HG02763 (cell line): Measurements from ENCODE around the gene RASGRP4.
"Not testable (repeated sequence)": the region's sequence is repeated elsewhere in the genome, so short reads cannot be mapped to it uniquely, and the experiment has no call there.

Source experiments
- ATAC-seq: cut with Tn5 transposase; IDR thresholded peaks from one replicate; pipeline ENCODE4 v1.9.1; 2021; ENCODE audit warnings: mild to moderate bottlenecking, moderate library complexity; ENCODE audit not compliant: unreplicated experiment

The RASGRP4 gene

DNA sequence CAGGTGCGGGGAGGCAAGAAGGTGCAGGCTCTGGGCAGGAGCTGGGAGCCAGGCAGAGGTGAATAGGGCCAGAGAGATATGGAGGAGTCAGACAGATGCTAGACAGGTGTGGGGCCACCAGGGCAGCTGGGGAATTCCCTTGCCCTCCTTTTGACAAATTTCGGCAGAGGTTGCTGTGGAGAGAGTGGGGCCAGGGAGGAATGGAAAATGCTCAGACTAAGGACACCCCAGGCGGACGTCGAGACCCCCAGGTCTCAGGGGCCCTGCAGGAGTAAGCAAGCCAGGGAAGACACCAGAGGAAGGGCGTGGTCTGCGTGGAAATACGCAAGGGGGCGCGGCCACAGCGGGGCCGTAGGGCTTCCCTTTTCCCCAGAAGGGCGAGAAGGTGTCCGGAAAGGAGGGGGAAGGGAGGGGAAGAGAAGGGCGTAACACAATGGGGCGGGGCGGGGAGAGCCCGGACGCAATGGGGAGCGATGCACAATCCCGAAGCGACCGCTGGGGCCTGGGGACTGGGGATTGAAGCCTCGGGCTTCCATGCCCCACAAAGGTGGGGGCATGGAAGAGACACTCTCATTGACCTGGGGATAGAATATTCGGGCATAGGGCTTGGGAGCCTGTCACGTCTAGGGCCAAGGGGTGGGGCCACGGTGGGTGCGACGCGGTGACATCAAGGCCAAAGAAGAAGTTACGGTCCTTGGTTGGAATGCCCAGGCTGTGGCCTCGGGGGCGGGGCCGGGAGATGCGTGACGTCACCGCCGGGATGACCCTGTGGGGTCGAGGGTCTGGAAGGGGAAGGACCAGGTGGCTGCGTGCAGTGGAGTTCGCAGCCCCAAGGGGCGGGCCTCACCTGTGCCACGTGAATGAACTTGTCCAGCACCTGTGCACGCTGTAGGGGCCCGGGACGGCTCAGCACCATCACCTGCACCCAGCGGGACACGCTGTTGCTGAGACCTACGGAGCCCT, 8.2 kb downstream of the RASGRP4 start:
- ATAC-seq, result no peak

- no peak for ATAC-seq
Observed at GRCh38 chr19:38417146-38417543, 8.9 kb downstream of the RASGRP4 start.

DNA sequence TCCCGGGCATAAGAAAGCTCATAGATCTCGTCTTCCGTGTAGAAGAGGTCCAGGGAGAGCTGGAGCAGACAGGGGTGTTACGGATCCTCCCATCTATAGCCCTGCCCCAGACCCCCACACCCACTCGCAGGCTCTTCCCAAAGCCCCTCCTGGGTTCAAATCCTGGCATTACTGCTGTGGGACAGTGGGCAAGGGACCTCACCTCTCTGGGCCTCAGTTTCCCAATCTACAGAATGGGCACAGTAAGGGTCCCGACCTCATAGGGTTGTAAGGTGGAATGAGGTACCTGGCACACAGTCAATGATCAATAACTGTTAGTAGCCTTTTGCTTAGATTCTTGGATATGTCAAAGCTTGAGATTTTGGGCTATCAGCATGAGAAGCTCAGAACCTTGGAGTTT, 12.6 kb downstream of the RASGRP4 start:
- ATAC-seq, result no peak

DNA sequence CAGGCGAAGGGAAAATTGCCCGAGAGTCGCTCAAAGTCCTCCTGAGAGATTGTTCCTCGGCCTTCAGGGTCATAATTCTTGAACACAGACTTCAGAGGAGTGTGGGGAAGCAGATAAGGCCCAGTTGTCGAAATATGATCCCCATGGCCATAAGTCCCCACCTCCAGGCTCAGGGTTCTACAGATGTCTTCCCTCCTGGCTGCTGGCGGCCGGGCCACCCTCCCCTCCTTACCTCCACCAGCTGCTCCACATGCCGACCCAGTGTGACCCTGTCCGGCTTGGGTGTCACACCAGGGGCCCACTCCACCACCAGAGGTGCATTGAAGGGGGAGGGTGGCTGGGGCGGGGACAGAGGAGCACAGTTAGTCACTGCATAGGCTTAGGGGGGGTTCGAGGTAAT, 13.1 kb downstream of the RASGRP4 start:
- no peak for ATAC-seq

DNA sequence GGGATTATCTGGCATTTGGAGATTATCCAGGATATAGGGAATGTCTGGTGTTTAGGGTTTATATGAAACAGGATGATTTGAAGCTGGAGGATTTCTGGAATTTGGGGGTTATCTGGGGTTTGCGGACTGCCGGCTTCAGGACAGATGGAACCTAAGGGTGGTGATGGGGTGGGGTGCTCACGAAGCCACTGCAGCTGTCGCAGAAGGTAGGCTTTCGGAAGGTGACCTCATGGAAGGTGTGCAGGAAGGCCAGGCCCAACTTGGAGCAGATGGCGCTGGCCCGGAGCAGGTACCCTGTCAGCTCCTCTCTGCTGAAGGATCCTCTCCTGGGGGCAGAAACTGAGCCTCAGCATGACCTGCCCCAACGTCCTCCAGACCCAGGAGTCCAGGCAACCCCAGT, 13.5 kb downstream of the RASGRP4 start:
- ATAC-seq, result no peak

DNA sequence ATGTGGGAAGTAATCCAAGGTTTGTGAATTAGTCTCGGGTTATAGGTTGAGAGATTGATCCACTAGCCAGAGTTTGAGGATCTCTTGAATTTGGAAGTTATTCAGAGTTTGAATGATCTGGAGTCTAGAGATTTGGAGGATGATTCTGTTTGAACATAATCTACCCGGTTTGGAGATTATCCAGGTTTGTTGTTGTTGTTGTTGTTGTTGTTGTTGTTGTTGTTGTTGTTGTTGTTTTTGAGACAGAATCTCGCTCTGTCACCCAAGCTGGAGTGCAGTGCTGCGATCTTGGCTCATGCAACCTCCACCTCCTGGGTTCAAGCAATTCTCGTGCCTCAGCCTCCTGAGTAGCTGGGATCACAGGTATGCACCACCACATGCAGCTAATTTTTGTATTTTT, 14.1 kb downstream of the RASGRP4 start:
- ATAC-seq, result not testable (repeated sequence)

DNA sequence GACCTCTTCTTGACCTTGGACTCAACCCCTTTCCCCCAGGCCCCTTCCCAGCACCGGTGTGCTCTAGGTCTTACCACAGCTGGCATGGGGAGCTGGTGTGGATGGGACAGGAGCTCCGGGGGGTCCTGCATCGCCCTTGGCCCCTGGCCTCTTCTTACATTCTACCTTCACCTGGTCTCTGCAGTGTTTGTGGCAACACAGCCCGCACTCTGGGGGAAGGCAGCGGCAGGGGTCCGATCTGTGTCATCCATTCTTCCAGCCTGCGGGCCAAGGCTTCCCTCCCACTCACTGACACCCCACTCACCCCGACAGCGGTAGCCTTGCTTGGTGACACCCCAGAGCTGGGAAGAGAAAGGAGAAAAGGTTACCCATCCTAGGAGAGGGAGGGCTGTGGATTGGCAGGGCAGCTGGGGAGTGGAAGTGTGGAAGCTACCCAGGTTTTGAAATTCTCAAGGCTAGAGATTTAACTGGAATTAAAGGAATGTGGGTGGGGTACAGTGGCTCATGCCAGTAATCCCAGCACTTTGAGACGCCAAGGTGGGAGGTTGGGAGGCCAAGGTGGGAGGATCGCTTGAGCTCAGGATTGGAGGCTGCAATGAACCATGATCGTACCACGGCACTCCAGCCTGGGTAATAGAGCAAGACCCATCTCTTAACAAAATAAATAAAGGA, 14.8 kb downstream of the RASGRP4 start:
- ATAC-seq, result no peak

GRCh38 chr19:38410407-38410806, 15.6 kb downstream of the RASGRP4 start:
- not testable (repeated sequence) for ATAC-seq

DNA sequence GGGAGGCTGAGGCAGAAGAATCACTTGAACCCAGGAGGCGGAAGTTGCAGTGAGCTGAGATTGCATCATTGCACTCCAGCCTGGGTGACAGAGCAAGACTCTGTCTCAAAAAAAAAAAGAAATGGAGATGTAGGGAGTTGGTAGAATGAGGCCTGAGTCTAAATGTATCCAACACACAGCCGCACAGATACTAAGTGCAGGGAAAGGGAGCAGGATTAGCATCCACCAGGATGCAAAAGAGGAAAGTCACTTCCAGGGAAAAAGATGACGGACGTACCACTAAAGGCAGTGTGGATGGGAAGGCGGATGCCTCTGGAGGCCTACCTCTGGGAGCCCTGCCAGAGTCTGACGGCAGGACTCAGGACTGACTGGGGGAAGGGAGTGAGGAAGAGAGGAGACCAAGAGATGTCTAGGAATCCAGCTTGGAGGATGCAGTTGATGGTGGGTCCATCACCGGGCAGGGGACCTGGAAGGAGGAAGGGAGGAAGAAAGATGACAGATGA, 16.3 kb downstream of the RASGRP4 start:
- ATAC-seq, result no peak

DNA sequence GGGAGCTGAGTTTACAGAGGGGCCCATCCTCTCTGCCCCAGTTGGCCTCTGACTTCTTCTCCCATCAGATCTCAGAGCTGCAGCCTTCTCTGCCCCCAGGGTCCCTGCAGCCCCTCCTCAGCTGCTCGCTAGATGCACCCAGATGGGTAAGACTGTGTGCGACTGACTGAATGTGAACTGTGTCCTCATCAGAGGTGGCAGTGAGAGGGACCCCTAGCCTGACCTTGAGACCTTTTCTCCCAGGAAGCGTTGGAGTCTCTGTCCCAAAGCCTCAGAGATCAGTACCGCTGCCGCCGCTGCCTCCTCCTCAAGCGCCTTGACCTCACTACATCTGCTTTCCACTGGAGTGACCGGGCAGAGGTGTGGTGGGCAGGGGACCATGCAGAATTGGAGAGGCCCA, 20.7 kb downstream of the RASGRP4 start:
- no peak for ATAC-seq

- ATAC-seq, result no peak
Observed at GRCh38 chr19:38404858-38405257, 21.2 kb downstream of the RASGRP4 start.

DNA sequence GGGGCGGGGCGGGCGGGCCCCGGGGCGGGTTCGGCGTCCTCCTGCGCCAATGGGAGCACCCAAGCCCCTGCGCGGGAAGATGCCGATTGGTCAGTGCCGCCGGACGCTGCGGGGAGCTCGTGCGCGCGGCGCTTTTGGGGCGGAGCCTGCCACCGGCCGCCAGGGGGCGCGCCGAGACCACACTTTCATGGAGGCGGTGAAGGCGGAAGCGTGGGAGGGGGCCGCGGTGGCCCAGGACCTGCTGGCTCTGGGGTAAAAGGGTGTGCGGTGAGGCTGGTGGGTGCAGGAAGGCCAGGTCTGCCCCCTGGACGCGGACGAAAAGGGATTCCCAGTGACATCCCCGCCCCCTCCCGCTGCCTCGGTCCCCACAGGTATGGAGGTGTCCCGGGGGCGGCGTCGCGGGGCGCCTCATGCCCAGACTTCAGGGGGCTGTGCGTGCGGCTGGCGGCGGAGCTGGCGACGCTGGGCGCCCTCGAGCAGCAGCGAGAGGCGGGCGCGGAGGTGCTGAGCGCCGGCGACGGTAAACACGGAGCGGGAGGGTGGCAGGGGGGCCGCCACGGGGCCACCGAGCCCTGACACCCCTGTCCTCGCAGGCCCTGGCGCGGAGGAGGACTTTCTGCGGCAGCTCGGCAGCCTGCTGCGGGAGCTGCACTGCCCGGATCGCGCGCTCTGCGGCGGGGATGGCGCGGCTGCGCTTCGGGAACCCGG, 22.9 kb downstream of the RASGRP4 start, which contains the start of gene FAM98C:
Gene FAM98C (plus strand): TSS at position 127 of the 708 bp plus-strand sequence. CDS start 61 bp downstream, at position 188.
- peak; percentile 93 for ATAC-seq

GRCh38 chr19:38402623-38402966, 23.4 kb downstream of the RASGRP4 start:
- ATAC-seq, result no peak

DNA sequence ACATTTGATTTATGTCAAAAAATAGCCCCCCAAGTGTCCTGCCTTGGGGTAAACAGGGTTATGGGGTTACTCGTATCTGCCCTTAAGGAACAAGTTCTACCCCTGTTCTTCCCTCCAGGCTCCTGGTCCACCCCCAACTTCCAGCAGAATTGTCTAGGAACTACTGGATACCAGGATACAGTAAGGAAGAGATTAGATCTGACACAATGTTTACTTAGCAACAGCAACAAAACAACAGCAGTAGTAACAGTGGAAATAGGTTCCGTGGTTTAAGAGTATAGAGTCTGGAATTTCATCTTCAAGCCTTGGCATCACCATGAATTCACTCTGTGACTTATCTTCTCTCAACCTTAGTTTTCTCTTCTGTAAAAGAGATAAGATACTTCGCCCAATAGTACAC, 24.9 kb downstream of the RASGRP4 start:
- no peak for ATAC-seq

DNA sequence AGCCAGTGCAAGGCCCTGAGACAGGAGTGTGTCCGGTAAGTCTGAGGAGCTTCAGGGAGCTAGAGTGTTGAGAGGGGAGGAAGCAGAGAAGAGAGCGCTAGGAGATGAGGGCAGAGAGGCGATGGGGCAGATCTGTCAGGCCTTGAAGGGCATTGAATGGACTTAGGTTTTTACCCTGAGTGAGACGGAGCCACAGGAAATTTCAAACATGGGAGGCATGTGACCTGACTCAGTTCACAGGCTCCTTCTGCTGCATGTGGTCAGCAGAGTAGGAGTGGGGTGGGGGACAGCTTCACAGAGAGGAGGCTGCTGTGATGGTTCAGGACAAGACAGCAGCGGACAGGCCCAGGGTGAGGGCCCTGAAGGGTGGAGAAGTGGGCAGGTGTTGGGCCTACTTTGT, 25.7 kb downstream of the RASGRP4 start:
- ATAC-seq, result no peak

DNA sequence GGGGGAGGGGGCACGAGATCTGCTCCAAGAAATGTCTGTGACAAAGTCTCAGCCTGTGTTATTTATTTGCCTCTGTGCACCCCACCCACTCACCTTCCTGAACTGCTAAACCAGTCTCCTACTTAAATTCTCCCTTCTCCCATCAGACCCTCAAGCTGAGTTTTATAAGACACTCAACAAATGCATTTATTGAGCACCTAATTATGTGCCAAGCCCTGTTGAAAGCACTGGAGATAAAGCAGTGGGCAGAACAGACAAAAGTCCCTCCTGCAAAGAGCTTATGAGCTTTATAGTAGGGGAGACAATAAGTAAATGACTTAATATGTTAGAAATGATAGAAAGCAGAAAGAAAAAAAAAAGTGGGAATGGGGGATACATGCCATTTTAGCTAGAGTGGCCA, 26.5 kb downstream of the RASGRP4 start:
- no peak for ATAC-seq

DNA sequence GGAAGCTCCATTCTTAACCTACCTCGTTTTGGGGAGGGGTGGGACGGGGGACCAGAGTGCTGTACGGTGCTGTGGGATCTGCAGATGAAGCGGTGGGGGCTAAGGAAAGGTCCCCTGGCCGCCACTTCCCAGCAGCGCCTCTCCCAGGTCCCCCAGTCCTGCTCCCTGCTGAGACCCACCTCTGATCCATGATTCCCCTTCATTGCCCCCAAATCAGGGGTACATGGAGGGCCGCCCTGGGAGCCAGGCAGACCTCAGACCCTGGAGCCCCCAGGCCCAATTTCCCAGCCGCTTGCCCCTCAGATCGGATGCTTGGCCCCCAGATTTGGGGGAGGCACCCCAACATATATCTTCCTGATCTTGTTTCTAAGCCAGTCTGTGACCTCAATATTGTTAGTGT, 26.9 kb downstream of the RASGRP4 start:
- ATAC-seq, result no peak

GRCh38 chr19:38395381-38396114, 30.5 kb downstream of the RASGRP4 start:
- no peak for ATAC-seq

DNA sequence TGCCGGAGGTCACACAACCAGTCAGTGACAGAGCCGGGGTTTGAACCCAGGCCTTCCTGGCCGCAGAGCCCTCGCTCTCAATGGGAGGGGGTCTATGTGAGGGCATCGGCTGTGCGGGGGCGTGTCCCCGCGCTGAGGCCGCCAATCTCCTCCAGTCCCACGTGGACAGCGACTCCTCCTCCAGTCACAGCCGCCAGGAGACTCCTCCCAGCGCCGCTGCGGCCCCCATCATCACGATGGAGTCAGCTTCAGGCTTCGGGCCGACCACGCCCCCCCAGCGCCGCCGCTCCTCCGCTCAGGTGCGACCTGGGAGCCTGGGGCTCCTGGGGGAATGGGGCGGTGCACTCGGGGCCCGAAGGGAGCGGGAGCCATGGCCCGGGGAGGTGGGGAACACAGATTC, 31.5 kb downstream of the RASGRP4 start:
- no peak for ATAC-seq

DNA sequence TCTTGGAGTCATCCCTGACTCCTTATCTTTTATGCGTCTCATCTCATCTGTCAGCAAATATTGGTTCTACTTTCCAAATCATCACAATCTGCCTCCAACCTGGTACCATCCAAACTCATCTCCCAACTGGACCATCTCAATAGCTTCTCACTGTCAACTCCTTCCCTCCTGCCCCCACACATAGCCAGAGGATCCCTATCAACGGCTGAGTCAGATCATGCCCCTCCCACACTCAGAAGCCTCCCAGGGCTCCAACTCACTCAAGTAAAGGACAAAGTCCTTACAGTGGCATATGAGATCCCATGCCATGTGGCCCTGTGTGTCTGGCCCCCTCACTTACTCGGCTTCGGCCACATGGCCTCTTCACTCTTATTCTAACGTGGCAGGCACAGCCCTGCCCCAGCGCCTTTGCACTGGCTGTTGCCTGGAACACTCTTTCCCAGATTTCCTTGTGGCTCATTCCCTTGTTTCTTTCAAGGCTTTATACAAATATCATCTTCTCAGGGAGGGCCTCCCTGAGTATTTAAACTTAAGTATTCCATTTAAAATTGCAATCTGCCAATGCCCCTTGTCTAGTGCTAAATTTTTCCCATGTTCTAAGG, 33.2 kb downstream of the RASGRP4 start:
- no peak for ATAC-seq
